Cerebellar nuclear complex (tissue), 1 donor: Measurements from ENCODE around the gene SRPRB.
"Not testable (repeated sequence)": the region's sequence is repeated elsewhere in the genome, so short reads cannot be mapped to it uniquely, and the experiment has no call there.

Experiments used
- DNase-seq, 2 experiments: peaks; one replicate each; lab custom pipeline; 2025; lab: John Stamatoyannopoulos, UW

The SRPRB gene

DNA sequence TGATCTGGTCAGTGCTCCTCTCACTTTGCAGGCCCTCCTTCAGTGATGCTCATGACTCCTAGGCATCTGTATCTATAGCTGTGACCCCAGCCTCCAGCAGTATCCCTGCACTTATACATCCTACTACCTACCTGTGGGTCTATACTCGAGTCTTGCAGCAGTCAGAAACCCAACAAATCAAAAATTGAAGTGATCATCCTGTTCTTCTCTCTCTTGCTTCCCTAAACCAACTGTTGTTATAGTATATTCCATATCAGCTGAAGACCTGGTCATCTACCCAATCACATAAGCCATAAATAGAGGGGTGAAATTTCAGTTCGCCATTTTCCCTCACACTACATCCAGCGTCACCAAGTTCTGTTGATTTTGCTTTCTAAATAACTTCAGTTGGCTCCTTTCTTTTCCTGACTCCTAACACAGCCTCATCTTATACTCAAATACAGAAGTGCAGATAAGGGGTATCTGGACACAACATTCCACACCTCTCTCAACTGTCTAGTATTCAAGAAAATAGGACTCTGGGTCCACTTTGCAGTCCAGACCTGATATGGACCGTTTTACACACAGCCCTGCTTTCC lies 25.9 kb upstream of the SRPRB start:
- no peak for DNase-seq

DNA sequence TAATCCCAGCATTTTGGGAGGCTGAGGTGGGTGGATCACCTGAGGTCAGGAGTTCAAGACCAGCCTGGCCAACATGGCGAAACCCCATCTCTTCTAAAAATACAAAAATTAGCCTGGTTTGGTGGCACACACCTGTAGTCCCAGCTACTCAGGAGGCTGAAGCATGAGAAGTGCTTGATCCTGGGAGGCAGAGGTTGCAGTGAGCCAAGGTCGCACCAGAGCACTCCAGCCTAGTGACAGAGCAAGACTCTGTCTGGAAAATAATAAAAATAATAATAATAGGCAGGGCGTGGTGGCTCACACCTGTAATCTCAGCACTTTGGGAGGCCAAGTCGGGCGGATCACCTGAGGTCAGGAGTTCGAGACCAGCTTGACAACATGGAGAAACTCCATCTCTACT lies 24.9 kb upstream of the SRPRB start:
- DNase-seq = not testable (repeated sequence)

DNA sequence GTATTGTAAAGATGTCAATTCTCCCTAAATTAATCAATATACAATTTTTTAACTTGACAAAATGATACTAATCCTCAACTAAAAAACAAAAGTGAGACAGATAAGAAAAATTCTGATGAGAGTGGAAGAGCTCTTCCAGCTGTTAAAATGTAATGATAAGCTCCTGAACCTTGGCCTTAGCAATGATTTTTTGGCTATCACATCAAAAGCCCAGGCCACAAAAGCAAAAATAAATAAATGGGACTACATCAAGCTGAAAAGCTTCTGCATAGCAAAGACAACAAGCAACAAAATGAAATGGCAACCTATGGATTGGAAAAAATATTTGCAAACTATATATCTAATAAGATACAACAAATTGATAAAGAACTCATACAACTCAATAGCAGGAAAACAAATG lies 24.0 kb upstream of the SRPRB start:
- DNase-seq = no peak

DNA sequence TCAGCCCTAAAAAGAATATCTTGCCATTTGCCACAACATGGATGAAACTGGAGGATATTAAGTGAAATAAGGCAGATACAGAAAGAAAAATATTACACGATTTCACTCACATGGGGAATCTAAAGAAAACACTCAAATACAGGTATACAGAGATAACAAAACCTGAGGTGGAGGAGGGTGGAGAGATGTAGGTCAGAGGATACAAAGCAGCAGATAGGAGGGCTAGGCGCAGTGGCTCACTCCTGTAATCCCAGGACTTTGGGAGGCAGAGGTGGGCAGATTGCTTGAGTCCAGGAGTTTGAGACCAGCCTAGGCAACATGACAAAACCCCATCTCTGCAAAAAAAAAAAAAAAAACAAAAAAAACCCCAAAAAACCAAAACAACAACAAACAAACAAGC lies 23.2 kb upstream of the SRPRB start:
- no peak for DNase-seq

DNA sequence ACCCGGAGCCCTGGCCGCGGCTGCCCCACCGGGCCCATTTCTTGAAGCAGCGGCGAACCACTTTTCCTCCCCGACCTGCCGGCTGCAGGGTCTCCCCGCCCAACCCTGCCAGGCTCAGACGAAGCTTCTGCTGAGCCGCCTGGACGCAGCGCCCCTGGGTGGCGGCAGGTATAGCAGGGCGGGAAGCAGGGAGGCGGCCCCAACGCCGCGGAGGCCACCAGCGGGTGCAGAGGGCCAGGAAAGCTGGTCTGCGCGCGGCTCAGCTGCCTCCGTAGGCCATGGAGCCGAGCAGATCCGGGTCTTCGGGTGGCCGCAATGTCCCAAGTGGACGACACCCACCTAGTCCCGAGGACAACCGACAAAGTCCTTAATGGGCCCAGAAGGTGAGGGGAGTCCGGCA lies 21.9 kb upstream of the SRPRB start:
- no peak for DNase-seq

DNA sequence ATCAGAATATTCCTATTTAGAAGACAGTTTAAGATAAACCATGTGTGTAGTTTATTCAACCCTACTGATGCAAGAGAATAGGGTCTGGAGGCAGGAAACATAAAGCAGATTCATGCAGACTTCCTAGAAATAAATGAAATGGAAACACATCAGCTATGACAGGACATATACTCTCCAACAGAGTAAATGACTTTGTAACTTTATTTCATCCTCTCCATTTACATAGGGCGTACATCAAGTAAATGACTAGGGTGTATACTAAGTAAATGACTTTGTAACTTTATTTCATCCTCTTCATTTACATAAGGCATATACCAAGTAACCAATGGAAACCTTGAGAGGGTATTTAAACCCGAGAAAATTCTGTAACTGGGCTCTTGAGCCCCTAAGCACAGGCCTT lies 17.6 kb upstream of the SRPRB start:
- DNase-seq = no peak

DNA sequence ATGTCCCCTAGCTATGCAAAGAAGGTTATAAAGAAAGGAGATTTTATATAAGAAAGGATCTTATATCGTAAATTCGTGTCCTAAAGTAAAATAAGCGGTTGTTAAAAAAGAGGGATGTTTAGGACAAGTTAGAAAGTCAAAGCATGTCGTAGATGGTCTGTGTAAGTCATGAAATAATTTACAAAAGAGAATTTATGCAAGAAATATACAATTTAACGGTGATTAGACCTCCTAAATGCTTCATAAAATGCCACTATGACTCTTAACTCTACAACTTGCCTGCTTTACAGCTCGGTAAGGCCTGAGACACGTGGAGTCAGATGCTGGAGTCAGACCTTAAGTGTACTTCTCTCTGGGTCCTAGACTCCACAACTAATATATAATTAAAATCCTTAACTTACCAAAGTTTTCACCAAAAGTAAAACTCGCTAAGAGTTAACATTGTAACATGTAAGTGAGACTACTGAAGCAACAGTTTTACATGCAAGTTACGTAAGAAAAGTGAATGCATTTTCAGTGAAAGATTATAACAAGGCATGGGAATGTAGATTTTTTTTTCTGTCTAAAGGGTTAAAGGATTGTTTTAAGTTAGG lies 13.3 kb upstream of the SRPRB start:
- no peak for DNase-seq

DNA sequence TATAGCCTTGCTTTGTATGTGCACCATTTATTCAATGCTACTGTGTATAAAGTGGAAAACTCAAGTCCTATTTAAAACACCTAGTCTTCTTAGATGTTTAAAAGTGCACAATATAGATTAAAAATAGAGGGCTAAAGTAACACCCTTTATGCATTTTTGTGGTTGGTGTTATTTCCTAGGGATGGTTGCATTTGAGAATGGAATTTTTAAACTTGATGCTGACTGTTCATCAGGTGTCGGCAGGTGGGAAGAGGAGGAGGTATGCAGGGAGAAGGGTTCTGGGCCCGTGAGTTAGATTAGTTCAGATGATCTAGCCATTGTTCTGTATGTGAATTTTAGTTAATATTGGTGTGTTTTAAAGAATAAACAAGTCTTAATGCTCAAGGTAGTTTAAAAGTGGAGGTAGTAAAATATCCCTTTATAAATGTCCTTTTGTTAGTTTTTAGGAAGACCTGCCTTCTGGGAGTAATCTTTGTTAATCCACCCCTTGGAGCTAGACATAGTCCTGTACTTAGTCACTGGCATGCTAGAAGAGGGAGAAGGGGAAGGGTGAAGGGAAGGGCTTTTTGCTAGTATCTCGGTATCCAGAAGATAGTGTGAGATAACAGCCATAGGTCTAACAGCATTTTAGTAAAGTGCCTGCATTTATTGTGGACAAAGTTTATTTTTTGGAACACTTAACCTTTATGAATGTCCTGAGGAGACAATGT lies 8.1 kb upstream of the SRPRB start:
- no peak for DNase-seq

DNA sequence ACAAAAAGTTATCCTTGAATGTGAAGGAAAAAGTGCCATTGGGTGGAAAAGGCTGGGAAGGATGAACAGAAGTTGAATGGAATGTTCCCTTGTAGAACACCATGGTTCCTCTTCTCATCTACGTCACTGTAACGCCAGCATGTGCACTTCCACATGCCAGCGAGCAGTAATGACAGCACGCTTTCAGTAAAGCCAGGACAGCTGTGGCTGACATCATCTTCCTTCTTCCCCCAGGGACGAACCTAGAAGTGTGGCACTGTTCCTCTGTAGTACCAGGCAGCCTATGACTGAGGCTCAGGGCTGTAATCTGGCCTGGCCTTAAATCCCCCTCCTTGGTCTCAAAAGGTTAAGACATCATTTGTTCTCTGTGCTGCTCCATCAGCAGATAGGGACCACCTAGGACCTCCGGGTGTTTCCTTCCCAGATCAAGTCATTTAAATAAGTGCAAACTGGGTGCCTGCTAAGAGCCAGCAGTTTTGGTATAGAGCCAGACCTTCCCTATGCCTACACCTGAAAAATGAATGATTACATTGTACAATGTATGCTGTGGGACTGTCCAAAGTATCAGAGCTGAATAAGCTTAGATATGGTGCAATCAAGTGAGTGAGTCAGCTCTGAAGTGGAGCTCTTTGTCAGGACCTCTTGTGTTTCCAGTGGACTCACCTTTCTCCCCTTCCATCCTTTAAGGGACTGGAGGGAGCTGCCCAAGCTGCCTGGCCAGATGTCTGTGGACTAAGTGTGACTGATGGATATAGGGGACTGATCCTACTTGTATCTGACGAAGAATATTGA lies 5.6 kb upstream of the SRPRB start:
- no peak for DNase-seq

DNA sequence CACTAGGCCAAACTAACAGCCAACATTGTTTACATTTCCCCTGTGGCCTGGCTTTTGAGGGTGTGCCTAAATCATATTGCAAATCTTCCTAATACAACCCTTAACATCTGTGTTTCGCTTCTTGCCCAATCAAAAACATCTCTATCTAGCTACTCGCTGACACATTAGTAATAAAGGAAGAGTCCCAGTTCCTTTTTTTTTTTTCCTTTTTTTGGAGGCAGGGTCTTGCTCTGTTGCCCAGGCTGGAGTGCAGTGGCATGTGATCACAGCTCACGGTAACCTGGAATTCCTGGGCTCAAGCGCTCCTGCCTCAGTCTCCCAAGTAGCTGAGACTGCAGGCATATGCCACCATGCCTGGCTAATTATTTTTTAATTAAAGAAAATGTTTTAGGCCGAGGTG lies 2.1 kb upstream of the SRPRB start:
- no peak for DNase-seq

DNA sequence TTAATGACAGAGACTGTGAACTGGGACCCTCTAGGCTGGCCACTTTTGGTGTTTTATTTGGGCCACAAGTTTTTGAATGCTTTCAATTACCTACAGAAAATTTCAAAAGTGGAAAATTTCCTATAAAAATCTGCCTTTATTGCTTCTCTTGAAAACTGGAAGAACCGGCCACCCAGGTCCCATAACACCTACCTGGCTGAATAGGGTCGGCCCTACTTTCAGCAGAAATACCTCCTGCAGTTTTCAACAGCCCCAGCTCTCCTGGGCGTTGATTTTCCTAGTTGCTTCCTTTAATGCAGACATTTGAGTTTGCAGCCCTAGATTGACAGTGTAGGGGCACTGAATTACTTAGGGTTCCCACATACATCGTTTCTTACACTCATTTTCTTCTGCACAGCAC lies 719 bp upstream of the SRPRB start:
- no peak for DNase-seq

DNA sequence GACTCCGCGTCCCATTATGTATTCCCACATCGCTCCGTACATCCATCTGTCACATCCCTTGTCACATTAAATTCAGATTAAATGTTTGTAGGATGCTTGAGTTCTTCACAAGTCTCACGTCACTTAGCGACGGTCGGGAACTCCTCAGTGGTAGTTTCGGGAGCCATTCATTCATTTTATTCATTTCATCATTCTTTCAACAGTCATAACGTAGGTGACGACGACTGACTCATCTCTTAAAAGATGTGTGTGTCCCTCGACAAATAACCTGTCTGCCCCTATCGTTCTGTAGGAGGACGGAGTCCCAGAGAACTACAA lies 272 bp upstream of the SRPRB start:
- DNase-seq = no peak

DNA sequence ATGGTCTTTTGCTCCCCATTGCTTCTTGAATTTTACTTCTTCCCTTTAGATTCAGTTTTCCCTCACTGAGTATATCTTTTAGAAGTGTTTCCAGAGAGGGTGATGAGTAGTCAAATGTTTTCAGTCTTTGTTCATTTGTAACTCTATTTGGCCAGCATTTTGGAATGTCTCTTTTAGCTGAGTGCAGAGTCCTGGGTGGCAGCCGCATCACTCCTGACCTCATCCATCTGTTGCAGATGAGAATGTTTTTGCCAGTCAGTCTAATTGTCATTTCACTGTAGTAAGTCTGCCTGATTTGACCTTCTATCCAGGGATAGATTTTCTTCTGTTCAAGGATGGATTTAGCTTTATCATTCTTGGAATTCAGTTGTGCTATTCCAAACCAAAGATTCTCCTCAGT lies 7.3 kb downstream of the SRPRB start:
- no peak for DNase-seq

DNA sequence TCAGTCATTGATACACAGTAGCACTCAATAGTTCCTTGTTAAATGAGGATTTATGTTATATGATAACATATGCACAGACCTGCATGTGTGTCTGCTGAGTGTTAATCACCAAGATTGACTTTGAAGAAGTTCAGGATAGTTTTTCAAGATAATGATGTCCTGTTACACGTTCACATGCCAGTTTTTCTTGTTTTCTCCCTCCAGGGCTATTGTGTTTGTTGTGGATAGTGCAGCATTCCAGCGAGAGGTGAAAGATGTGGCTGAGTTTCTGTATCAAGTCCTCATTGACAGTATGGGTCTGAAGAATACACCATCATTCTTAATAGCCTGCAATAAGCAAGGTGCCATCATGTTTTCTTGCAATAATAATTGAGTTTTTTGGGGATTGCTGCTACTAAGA lies 9.8 kb downstream of the SRPRB start:
- DNase-seq = no peak

DNA sequence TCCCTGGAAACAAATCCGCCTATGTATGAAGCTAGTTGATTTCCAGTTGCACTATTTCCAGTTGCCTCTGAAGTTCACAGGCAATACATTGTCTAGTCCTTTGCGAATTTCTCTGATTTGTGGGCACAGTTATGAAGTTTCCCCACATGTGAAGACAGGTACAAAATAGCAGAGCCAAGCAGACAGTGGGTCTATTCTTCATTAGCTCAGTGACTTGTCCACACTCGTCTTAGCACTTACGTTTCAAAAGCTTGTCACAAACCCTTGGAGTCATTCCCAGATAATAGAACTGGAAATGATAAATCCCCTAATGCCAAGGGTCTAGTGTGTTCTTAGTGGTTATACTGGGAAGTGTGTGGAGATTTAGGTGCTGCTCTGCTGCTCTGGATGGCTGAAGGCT lies 14.5 kb downstream of the SRPRB start:
- no peak for DNase-seq

DNA sequence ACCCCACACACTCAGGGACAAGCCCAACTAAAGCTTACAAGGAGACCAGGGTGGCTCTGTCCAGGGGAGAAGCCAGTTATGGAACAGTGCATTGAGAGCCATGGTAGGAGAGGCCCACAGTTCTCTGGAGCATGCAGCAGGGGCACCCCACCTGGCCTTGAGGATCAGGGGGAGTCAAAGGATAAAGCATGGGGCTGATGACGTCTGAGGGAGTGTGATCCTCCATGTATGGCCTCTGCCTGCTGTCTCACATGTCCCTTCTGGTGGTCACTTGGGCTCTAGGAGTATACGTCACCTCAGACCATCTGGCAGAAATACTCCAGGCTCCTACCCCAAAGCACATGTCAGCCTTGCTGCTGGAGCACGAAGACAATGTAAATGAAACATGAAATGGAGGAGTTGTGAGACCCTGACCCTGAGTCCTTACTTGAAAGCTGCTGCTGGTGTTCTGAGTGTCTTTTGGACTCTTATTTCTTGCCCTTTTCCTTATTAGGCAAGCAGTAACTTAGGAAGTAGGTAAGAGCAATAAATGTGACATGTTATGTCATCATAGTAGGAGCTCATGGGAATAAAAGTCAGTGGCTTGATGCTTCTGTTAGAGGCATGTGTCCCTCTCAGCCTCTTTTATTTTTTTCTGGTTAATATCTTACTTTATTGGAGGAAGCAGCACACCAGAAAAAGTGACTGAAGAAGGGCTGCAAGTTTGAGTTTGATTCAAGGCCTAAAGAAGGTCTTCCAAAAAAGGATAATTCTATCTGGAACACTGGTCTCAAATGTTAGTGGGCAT lies 15.5 kb downstream of the SRPRB start:
- no peak for DNase-seq

DNA sequence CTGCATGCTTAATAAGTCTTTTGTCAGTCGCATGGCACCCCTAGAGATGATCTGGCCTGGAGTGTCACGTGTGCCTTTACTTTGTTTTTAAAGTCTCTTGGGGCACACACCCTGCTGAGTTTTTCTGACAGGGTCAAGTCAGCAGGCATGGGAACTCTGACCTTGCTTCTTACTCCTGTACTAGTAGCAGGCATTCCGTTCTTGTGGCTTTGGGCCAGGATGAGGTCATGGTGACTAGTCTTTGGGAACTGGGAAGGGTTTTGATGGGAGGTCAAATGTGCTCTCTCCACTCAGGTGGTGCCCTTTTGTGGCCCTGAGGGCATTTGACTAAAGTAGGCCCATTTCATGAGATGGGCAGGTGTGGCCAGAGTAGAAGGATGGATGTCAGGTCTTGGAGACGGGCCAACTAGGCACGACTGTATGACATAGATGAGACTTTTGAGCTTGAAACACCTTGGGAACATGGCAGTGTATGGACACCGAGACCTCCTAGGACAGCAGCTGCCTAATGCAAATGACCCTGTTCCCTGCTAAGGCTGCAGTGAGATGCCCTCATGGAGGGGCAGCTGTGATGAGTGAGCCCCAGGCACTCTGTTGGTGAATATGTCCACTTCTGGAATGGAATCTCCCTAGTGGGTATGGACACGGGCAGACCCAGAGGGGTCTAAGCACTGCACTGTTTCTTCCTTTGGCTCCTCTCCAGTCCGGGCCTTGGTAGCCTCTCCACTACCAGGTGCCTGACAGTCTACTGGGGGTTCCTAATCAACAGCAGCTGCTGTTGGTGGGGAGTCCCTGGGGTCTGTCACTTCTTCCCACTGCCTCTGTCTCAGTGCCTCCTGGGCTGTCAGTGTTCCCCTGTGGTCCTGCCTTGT lies 16.4 kb downstream of the SRPRB start:
- no peak for DNase-seq

DNA sequence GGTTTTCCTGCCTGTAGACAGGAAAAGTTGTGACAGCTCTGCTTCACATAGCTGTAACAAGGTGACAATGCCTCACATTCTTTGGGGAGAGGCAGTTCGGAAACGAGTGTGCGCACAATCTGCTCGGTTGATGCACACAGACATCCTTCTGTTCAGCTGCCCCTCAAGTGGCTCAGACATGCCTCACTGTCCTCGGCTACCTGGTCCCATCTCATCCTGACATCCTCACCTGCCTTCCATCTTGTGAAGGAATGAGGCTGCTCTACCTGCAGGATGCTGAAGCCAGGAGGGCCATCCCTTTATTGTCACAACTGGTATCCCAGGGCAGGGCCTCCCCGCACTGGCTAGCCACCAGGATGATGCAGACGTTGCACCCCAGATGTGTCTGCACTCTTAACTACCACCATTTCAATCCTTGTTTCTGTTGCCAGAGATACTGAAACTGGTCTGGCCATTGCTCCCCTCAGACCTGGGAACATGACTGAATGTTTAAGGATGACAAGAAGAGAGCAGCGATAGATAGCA lies 19.4 kb downstream of the SRPRB start:
- no peak for DNase-seq

DNA sequence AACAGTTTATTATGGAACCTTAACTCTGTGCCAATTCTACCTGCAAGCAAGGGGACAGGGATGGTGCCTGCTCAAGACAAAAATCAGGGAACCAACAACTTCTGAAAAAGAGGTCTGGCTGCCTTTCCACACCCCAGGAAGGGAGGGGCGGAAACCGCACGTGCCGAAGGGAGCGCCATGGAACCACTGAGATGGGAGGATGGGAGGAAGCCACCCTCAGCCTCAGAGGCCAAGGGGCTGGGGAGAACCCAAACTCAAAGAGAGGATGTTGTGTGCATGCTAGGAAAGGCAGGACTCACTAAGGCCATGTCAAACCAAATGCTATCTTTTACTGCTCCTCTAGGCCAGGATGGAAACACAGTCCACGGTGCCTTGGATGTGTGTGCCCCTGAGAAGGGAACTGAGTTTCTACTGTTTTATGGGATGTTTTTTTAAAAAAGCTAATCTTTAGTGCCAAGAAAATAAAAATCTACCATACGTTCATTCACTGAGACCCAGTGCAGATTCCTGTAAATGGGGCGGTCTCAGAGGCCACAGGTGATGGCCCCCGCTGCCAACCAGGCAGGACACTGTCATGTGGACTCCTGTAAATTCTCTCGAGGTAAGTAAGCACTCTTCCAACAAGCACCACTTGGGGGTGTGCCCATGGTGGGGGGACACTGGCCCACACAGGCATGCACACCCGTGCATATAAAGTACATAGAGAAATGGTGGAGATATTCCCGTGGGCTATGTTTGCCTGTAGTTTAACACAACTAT lies 20.5 kb downstream of the SRPRB start:
- no peak for DNase-seq

DNA sequence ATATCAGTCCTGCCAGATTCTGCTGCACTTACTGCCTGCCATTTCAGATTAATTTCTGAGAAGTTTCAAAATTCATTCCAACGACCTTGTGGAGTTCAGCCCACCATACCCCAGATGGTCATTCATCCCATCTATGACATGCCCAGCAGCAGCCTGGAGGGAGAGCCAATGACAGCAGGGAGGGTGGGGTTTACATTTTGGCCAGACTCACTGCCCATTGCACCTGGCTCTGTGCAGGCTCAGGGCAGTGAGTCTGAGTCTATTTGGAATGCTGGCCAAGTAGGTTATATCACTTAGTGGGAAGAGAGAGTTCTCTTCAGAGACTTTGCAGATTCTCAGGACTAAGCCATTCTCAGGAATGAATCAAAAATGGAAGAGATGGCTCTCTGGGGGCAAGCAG lies 21.5 kb downstream of the SRPRB start:
- peak; percentile 65 to 79 for DNase-seq
